HepG2 (cell line): ENCODE data around the gene NUBPL. TPM values are rescaled to one million over a fixed set of nuclear protein-coding genes. Genes with fewer than 3 reads are reported as not detected.
A peak's percentile ranks its signal among the peaks of the same experiment; 100 is the strongest.

Source experiments
- CEBPB ChIP-seq: IDR thresholded peaks from 2 replicates; pipeline ENCODE4 v1.6.1; 2011; ENCODE audit warnings: low read depth, low read length, improper control_type of control experiment, borderline replicate concordance
- ELF4 ChIP-seq: sonication (generic); formaldehyde crosslinking; IDR thresholded peaks from 2 replicates; pipeline ENCODE4 v1.5.0; 2020; ENCODE audit warnings: missing genetic modification reagents, mild to moderate bottlenecking, moderate library complexity, borderline replicate concordance
- ISL2 ChIP-seq: sonication (generic); formaldehyde crosslinking; IDR thresholded peaks from 2 replicates; pipeline ENCODE4 v1.5.0; 2020; ENCODE audit warnings: missing genetic modification reagents
- NFRKB ChIP-seq: fragments of 450-650 bp; IDR thresholded peaks from 2 replicates; pipeline ENCODE4 v1.6.1; 2017
- ONECUT2 ChIP-seq: sonication (generic); formaldehyde crosslinking; IDR thresholded peaks from 2 replicates; pipeline ENCODE4 v1.4.0; 2020; ENCODE audit warnings: missing genetic modification reagents
- POLR2A ChIP-seq, 2 experiments: IDR thresholded peaks; 2 replicates each; pipeline ENCODE4 v1.6.1; 2011; ENCODE audit warnings: low read depth in 2 of 2, low read length in 2 of 2, mild to moderate bottlenecking in 1 of 2, moderate library complexity in 1 of 2; ENCODE audit not compliant: insufficient read depth in 1 of 2
- RFX3 ChIP-seq: IDR thresholded peaks from 2 replicates; pipeline ENCODE4 v1.6.1; 2016; ENCODE audit warnings: missing biosample characterization, missing genetic modification reagents
- SAFB2 ChIP-seq: sonication (generic); formaldehyde crosslinking; IDR thresholded peaks from 2 replicates; pipeline ENCODE4 v1.5.1; 2020; ENCODE audit warnings: missing genetic modification reagents, low read depth, mild to moderate bottlenecking, borderline replicate concordance
- TCF7L2 ChIP-seq: IDR thresholded peaks from 2 replicates; pipeline ENCODE4 v1.6.1; 2011; ENCODE audit warnings: mild to moderate bottlenecking, low read depth, low read length, moderate library complexity
- TEAD3 ChIP-seq: optimal IDR thresholded peaks from 2 replicates; pipeline ENCODE3; 2016; ENCODE audit warnings: borderline replicate concordance
- ZFP37 ChIP-seq: sonication (generic); formaldehyde crosslinking; IDR thresholded peaks from 2 replicates; pipeline ENCODE4 v1.4.0; 2020; ENCODE audit warnings: missing genetic modification reagents, borderline replicate concordance
- ZNF12 ChIP-seq: sonication (generic); formaldehyde crosslinking; IDR thresholded peaks from 2 replicates; pipeline ENCODE4 v1.5.0; 2020; ENCODE audit warnings: missing genetic modification reagents
- ZNF143 ChIP-seq: sonication (generic); formaldehyde crosslinking; IDR thresholded peaks from 2 replicates; pipeline ENCODE4 v1.4.0; 2020; ENCODE audit warnings: missing genetic modification reagents
- ZNF234 ChIP-seq: sonication (generic); formaldehyde crosslinking; conservative IDR thresholded peaks from 2 replicates; pipeline ENCODE4 v1.5.1; 2020; ENCODE audit warnings: mild to moderate bottlenecking, missing genetic modification reagents
- ZNF383 ChIP-seq: sonication (generic); formaldehyde crosslinking; IDR thresholded peaks from 2 replicates; pipeline ENCODE4 v1.4.0; 2020; ENCODE audit warnings: missing genetic modification reagents, mild to moderate bottlenecking, borderline replicate concordance
- ZNF451 ChIP-seq: sonication (generic); formaldehyde crosslinking; IDR thresholded peaks from 2 replicates; pipeline ENCODE4 v1.5.0; 2020; ENCODE audit warnings: mild to moderate bottlenecking, missing genetic modification reagents
- ZNF484 ChIP-seq: sonication (generic); formaldehyde crosslinking; IDR thresholded peaks from 2 replicates; pipeline ENCODE4 v1.5.1; 2020; ENCODE audit warnings: mild to moderate bottlenecking, low read depth, missing genetic modification reagents, borderline replicate concordance
- ZNF501 ChIP-seq: sonication (generic); formaldehyde crosslinking; IDR thresholded peaks from 2 replicates; pipeline ENCODE4 v1.5.1; 2020; ENCODE audit warnings: mild to moderate bottlenecking, moderate library complexity, missing genetic modification reagents
- ZNF563 ChIP-seq: sonication (generic); formaldehyde crosslinking; IDR thresholded peaks from 2 replicates; pipeline ENCODE4 v1.8.0; 2022; ENCODE audit warnings: mild to moderate bottlenecking, moderate library complexity, missing genetic modification reagents
- ZNF724P ChIP-seq: sonication (generic); formaldehyde crosslinking; IDR thresholded peaks from 2 replicates; pipeline ENCODE4 v1.8.0; 2022; ENCODE audit warnings: missing genetic modification reagents, borderline replicate concordance
- ZNF782 ChIP-seq: sonication (generic); formaldehyde crosslinking; IDR thresholded peaks from 2 replicates; pipeline ENCODE4 v1.4.0; 2020; ENCODE audit warnings: missing genetic modification reagents, mild to moderate bottlenecking, borderline replicate concordance
- polyA plus RNA-seq, 8 experiments: library from polyadenylated mRNA; depleted of rRNA in 3 of 8; stranded (reverse) in 7 of 8; unstranded in 1 of 8; fragments of >200 nt; fragmentation: Illumina TruSeq in 4 of 8; extraction: Trizol in 4 of 8; gene quantifications; 2 replicates each; pipeline versions ENCODE4 v1.2.1 to v1.2.3, GENCODE V29; 2011 to 2016; ENCODE audit warnings: low read depth in 4 of 8, missing spikeins in 1 of 8, mixed read lengths in 1 of 8; ENCODE audit not compliant: insufficient read depth in 1 of 8
- total RNA-seq, 5 experiments: library from RNA; depleted of rRNA; stranded (reverse); fragments of >200 nt; fragmentation: Illumina TruSeq; extraction: Trizol; gene quantifications; 2 replicates each; pipeline ENCODE4 v1.2.3, GENCODE V29; 2016; ENCODE audit warnings: low read depth in 1 of 5
- TF ChIP-seq, protein P1 (sequence below): sonication (generic); formaldehyde crosslinking; conservative IDR thresholded peaks from 2 replicates; pipeline ENCODE4 v1.8.1; 2023; ENCODE audit warnings: missing genetic modification reagents
- TF ChIP-seq, protein P2 (sequence below): sonication (generic); formaldehyde crosslinking; IDR thresholded peaks from 2 replicates; pipeline ENCODE4 v1.4.0; 2020; ENCODE audit warnings: mild to moderate bottlenecking, missing genetic modification reagents
- TF ChIP-seq, protein P3 (sequence below): sonication (generic); formaldehyde crosslinking; IDR thresholded peaks from 2 replicates; pipeline ENCODE4 v1.4.0; 2020; ENCODE audit warnings: missing genetic modification reagents; ENCODE audit errors: not compliant biosample characterization
- TF ChIP-seq, protein P4 (sequence below): sonication (generic); formaldehyde crosslinking; IDR thresholded peaks from 2 replicates; pipeline ENCODE4 v1.5.1; 2020; ENCODE audit warnings: missing genetic modification reagents, mild to moderate bottlenecking, borderline replicate concordance

Gene NUBPL
- total and polyA plus RNA-seq, 2 of the 13 experiments (the other 11 are each of a cell fraction or from before 2014, with no cell fraction given) = 21.3 to 44.1 TPM

DNA sequence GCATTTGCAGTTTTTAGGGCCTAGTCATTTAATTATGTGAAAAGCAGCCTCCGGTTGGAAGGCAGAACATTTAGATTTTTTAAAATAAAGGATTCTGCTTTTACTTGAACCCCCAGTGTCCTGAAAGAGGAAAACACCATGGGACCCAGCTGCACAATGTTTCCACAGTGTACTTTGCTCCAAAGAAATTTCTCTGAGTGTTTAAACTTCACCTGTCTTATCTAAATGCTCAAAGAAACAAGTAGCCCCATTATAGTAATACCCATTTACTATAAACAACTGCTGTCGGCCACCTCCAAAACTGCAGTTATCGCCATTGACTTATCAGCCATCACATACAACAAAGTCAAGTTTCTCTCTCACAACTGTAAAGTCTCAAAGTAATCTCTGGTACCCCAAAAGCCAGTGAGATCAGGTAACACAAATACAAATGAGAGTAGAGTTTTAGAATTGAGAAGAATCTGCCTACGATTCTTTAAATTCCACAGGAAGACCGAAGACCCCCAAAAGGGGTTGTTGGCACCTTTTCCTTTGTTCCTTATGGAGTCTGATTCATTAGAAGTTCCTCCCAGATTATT is 205.2 kb downstream of the NUBPL start (continued):
- TF ChIP-seq, protein P1, sequence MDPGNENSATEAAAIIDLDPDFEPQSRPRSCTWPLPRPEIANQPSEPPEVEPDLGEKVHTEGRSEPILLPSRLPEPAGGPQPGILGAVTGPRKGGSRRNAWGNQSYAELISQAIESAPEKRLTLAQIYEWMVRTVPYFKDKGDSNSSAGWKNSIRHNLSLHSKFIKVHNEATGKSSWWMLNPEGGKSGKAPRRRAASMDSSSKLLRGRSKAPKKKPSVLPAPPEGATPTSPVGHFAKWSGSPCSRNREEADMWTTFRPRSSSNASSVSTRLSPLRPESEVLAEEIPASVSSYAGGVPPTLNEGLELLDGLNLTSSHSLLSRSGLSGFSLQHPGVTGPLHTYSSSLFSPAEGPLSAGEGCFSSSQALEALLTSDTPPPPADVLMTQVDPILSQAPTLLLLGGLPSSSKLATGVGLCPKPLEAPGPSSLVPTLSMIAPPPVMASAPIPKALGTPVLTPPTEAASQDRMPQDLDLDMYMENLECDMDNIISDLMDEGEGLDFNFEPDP (CRISPR knock-in tag) = 0 out of 2 replicates have a peak, but pooled peaks have one; percentile 53
- TF ChIP-seq POLR2A (IDR thresholded peaks at IDR 0.05; ENCODE audit: insufficient read depth in 1 of 2, low read depth in 2 of 2, low read length in 2 of 2) (no peak), ZNF451 (CRISPR knock-in tag) (no peak), ZNF782 (CRISPR knock-in tag) (no peak), TCF7L2 (no peak), ZNF383 (CRISPR knock-in tag) (no peak), SAFB2 (CRISPR knock-in tag) (no peak), ZFP37 (CRISPR knock-in tag) (no peak), TEAD3 (CRISPR knock-in tag) (no peak), ZNF484 (CRISPR knock-in tag) (no peak), ZNF234 (CRISPR knock-in tag) (no peak), ZNF501 (CRISPR knock-in tag) (no peak), NFRKB (no peak), ZNF12 (CRISPR knock-in tag) (no peak), ZNF563 (CRISPR knock-in tag) (no peak), CEBPB (no peak), ZNF143 (CRISPR knock-in tag) (no peak), RFX3 (CRISPR knock-in tag) (no peak), ELF4 (CRISPR knock-in tag) (no peak), ISL2 (CRISPR knock-in tag) (peak; percentile 38; the same call in 1 of the 2 replicates), ONECUT2 (CRISPR knock-in tag) (no peak), ZNF724P (CRISPR knock-in tag) (no peak)
- TF ChIP-seq, protein P2, sequence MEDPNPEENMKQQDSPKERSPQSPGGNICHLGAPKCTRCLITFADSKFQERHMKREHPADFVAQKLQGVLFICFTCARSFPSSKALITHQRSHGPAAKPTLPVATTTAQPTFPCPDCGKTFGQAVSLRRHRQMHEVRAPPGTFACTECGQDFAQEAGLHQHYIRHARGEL (CRISPR knock-in tag) = no peak
- TF ChIP-seq, protein P3, sequence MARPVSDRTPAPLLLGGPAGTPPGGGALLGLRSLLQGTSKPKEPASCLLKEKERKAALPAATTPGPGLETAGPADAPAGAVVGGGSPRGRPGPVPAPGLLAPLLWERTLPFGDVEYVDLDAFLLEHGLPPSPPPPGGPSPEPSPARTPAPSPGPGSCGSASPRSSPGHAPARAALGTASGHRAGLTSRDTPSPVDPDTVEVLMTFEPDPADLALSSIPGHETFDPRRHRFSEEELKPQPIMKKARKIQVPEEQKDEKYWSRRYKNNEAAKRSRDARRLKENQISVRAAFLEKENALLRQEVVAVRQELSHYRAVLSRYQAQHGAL (CRISPR knock-in tag) = no peak
- TF ChIP-seq, protein P4, sequence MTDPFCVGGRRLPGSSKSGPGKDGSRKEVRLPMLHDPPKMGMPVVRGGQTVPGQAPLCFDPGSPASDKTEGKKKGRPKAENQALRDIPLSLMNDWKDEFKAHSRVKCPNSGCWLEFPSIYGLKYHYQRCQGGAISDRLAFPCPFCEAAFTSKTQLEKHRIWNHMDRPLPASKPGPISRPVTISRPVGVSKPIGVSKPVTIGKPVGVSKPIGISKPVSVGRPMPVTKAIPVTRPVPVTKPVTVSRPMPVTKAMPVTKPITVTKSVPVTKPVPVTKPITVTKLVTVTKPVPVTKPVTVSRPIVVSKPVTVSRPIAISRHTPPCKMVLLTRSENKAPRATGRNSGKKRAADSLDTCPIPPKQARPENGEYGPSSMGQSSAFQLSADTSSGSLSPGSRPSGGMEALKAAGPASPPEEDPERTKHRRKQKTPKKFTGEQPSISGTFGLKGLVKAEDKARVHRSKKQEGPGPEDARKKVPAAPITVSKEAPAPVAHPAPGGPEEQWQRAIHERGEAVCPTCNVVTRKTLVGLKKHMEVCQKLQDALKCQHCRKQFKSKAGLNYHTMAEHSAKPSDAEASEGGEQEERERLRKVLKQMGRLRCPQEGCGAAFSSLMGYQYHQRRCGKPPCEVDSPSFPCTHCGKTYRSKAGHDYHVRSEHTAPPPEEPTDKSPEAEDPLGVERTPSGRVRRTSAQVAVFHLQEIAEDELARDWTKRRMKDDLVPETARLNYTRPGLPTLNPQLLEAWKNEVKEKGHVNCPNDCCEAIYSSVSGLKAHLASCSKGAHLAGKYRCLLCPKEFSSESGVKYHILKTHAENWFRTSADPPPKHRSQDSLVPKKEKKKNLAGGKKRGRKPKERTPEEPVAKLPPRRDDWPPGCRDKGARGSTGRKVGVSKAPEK = no peak
